ENCODE results near the gene ETS1.

DNA sequence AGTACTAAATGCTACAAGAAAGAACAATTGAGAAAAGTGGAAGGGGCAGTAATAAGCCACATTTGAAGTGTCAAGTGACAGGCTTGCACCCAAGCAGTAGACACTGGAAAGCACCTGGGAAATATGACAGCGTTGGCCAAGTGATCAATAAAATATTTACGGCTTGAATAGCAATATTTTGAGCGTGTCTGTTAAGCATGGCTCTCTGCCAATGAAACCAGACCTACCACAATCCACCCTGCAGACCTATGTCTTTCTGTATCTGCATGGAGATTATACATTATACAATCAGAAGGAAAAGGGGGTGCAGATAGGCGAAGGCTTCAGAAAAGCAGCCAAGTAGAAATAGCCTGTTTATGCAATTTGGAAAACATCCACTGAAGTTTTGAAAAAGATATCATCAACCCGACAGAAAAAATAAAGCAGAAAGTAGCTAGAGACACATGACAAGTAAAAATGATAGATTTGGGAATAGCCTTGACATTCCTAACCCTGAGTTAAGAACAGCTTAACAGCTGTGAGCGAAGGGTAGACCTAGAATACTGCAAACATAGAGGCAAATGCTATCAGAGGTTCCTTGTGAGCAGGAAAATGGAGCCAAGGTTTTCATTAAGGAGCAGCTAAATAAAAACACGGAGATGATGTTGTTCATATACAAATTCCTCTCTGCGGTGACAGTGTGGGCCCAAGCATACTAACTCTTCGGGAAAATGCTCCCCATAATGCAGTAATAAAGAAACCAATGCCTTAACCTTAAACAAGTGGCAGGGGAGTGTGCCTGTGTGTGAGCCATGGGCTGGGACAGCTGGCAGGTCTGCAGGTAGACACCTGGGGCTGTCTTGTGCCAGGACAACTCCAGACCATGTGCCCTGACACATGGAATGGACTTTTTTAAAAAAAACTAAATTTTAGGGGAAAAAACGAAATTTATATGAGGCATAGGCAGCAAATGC is 71.3 kb downstream of the ETS1 start:
- TF ChIP-seq, protein P1, sequence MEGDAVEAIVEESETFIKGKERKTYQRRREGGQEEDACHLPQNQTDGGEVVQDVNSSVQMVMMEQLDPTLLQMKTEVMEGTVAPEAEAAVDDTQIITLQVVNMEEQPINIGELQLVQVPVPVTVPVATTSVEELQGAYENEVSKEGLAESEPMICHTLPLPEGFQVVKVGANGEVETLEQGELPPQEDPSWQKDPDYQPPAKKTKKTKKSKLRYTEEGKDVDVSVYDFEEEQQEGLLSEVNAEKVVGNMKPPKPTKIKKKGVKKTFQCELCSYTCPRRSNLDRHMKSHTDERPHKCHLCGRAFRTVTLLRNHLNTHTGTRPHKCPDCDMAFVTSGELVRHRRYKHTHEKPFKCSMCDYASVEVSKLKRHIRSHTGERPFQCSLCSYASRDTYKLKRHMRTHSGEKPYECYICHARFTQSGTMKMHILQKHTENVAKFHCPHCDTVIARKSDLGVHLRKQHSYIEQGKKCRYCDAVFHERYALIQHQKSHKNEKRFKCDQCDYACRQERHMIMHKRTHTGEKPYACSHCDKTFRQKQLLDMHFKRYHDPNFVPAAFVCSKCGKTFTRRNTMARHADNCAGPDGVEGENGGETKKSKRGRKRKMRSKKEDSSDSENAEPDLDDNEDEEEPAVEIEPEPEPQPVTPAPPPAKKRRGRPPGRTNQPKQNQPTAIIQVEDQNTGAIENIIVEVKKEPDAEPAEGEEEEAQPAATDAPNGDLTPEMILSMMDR (IDR thresholded peaks at IDR 0.05; ENCODE audit: low read depth, low read length), result no peak
- no peak for TF ChIP-seq EZH2phosphoT487 (IDR thresholded peaks at IDR 0.05; ENCODE audit: low read depth)
